Nephron (organoid): ENCODE data around the gene CBX4.

ENCODE experiments used
- H3K27ac Mint-ChIP-seq, 3 experiments: 2 replicates each; pipeline ENCODE4 v1.8.0; 2020; ENCODE audit warnings: mixed read lengths in 3 of 3, mild to moderate bottlenecking in 2 of 3, moderate library complexity in 1 of 3
- H3K27me3 Mint-ChIP-seq: 2 replicates; pipeline ENCODE4 v1.8.0; 2021; ENCODE audit warnings: low read depth, mild to moderate bottlenecking, moderate library complexity, mixed read lengths
- H3K36me3 Mint-ChIP-seq: 2 replicates; pipeline ENCODE4 v1.8.0; 2020; ENCODE audit warnings: low read depth, mixed read lengths
- H3K4me1 Mint-ChIP-seq: 2 replicates; pipeline ENCODE4 v1.8.0; 2020; ENCODE audit warnings: mixed read lengths
- H3K4me3 Mint-ChIP-seq, 3 experiments: 2 replicates each; pipeline ENCODE4 v1.8.0; 2020; ENCODE audit warnings: mild to moderate bottlenecking in 3 of 3, mixed read lengths in 3 of 3, moderate library complexity in 2 of 3
- H3K9me3 Mint-ChIP-seq: 2 replicates; pipeline ENCODE4 v1.8.0; 2020; ENCODE audit warnings: mixed read lengths
- CTCF ChIP-seq, 3 experiments: fragments of 200-600 bp; sonication (generic); IDR thresholded peaks; one replicate each; pipeline ENCODE4 v1.5.0; 2021; ENCODE audit warnings: antibody characterized with exemption in 3 of 3; ENCODE audit not compliant: unreplicated experiment in 3 of 3

CBX4 gene

DNA sequence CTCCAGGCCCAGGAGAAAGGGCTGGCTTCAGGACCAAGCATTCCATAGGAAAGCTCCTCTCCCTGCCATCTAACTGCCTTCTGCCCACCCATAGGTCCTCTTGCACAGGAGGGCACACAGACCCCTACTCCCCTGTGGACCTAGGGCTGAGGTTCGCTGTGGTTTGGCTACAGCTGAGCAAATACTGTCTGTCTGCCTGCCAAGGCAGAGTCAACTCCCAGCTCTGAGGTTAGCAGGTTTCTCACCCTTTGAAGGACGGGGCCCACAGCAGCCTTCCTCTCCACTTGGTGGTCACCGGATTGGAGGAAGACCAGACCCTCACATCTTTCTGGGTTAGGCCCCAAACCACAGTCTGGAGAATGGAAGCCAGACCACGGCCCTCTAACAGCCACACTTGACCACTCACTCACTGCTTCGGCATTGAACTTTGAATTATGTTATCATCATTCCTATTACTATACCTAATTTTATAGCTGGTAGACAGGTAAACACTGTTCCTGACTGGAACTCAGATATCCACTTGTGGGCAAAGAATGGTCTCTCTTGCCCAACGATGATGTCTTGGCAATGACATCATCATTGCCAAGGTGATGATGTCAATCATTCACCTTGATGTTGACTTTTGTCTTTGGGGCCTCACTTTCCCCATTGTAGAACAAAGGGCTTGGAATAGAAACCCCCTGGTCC, 14.2 kb downstream of the CBX4 start:
- Mint-ChIP-seq H3K4me1 (peaks cover 34% of the 10 kb centered on the region), H3K27ac (no peak overlapping the region), H3K27me3 (peaks cover 68% of the 10 kb centered on the region), H3K9me3 (peaks cover 4% of the 10 kb centered on the region), H3K4me3 (no peak overlapping the region), H3K36me3 (peaks cover 4% of the 10 kb centered on the region)
- no peak for TF ChIP-seq CTCF (IDR thresholded peaks at IDR 0.05; ENCODE audit: unreplicated experiment in 3 of 3)

DNA sequence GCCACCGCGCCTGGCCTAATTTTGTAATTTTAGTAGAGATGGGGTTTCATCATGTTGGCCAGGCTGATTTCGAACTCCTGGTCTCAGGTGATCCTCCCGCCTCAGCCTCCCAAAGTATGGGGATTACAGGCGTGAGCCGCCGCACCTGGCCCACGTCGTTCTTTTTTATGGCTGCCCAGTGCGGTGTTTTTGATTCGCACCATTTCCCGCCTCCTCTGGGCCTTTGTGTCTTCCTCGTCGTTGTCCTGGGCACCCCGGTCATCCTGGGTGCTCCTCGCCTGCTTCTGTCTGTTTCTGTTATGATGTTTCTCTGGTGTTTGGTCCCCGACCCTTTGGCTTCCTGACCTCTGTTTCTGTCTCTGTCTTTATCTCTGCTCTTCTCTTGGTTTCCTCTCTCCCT, 15.0 kb downstream of the CBX4 start:
- peaks cover 4% of the 10 kb centered on the region for H3K9me3 Mint-ChIP-seq
- H3K36me3 Mint-ChIP-seq, result peaks cover 4% of the 10 kb centered on the region
- no peak overlapping the region for H3K4me3 Mint-ChIP-seq
- H3K27me3 Mint-ChIP-seq, result peaks cover 75% of the 10 kb centered on the region
- peak overlapping the region in 1 of 3 experiments; percentile 2 for H3K27ac Mint-ChIP-seq
- no peak for TF ChIP-seq CTCF (IDR thresholded peaks at IDR 0.05; ENCODE audit: unreplicated experiment in 3 of 3)
- peaks cover 31% of the 10 kb centered on the region for H3K4me1 Mint-ChIP-seq

- H3K4me1 Mint-ChIP-seq, result peaks cover 20% of the 10 kb centered on the region
- no peak overlapping the region for H3K27ac Mint-ChIP-seq
- TF ChIP-seq CTCF (IDR thresholded peaks at IDR 0.05; ENCODE audit: unreplicated experiment in 3 of 3), result no peak
- no peak overlapping the region for H3K4me3 Mint-ChIP-seq
- H3K27me3 Mint-ChIP-seq, result peaks cover 83% of the 10 kb centered on the region
- H3K9me3 Mint-ChIP-seq, result peaks cover 4% of the 10 kb centered on the region
- H3K36me3 Mint-ChIP-seq, result peaks cover 4% of the 10 kb centered on the region
Observed at GRCh38 chr17:79822583-79823124, 16.6 kb downstream of the CBX4 start.

- TF ChIP-seq CTCF (IDR thresholded peaks at IDR 0.05; ENCODE audit: unreplicated experiment in 3 of 3), result no peak
- Mint-ChIP-seq H3K36me3 (peaks cover 4% of the 10 kb centered on the region), H3K4me1 (peaks cover 8% of the 10 kb centered on the region), H3K27me3 (peaks cover 85% of the 10 kb centered on the region), H3K27ac (no peak overlapping the region), H3K4me3 (no peak overlapping the region), H3K9me3 (peaks cover 4% of the 10 kb centered on the region)
Observed at GRCh38 chr17:79821331-79822095, 17.7 kb downstream of the CBX4 start.

- H3K36me3 Mint-ChIP-seq, result peaks cover 4% of the 10 kb centered on the region
- H3K4me1 Mint-ChIP-seq, result peaks cover 6% of the 10 kb centered on the region
- peaks cover 85% of the 10 kb centered on the region for H3K27me3 Mint-ChIP-seq
- H3K4me3 Mint-ChIP-seq, result no peak overlapping the region
- H3K27ac Mint-ChIP-seq, result no peak overlapping the region
- TF ChIP-seq CTCF (IDR thresholded peaks at IDR 0.05; ENCODE audit: unreplicated experiment in 3 of 3), result no peak
- H3K9me3 Mint-ChIP-seq, result peaks cover 4% of the 10 kb centered on the region
Observed at GRCh38 chr17:79820959-79821330, 18.3 kb downstream of the CBX4 start.
